ENCODE data around the gene MTFR1L.

The MTFR1L gene

DNA sequence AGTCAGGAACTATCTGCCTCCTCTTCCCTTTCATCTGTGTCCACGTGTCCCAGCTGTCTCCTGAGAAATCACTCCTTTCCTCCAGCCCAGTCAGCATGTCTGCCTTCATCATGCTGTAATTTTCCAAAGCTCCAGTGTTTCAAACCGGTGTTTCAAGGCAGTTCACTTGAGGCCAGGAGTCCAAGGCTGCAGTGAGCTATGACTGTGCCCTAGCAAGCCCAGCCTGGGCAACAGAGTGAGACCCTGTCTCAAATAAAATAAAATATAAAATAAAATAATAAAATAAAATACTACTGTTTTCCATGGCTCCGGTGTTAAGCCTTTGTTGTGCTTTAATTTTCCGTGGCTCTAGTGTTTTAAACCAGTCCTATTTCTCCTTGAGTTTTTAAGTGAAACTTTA, 27.6 kb upstream of the MTFR1L start:
- no peak for DNase-seq

DNA sequence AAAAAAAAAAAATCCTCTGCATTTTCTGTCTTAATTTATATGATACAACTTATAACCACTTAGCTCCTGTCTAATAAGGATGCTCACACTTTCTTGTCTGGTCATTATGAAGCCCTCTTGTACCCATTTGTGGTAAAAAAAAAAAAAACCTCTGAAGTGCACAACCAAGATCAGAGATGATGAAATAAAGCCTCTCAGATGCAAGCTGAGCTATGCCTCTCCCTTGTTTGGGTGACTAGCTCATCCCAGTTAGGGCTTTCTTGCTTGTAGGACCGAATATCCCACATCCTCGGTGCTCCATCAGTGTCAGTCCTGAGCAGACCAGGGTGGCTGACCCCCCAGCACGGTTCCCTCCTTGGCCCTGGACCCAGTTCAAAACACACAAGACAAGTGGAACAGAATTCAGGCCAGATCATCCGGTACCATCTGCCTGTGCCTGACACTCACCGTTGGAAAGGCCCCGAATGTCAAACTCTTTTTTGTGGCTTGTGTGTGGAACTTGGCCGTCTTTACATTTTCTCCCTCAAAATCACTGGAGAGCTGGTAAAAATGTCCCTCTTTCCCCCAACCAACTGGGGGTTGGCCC, 26.1 kb upstream of the MTFR1L start:
- no peak for DNase-seq

DNA sequence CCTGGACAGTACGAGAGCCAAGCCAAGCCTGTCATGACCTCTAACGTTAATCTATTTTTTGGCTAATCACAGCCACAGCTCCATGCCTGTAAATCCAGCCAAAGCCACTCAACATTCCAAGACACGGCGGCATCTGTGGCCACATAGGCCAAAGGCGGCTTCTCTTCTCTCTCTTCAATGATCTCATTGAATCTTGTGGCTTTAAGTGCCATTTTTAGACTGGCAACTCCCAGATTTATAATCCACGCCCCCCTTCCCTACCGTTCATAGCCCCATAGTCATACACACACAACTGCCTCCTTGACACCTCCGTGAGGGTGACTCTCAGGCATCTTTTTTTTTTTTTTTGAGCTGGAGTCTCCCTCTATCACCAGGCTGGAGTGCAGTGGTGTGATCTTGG, 25.4 kb upstream of the MTFR1L start:
- DNase-seq = no peak

DNA sequence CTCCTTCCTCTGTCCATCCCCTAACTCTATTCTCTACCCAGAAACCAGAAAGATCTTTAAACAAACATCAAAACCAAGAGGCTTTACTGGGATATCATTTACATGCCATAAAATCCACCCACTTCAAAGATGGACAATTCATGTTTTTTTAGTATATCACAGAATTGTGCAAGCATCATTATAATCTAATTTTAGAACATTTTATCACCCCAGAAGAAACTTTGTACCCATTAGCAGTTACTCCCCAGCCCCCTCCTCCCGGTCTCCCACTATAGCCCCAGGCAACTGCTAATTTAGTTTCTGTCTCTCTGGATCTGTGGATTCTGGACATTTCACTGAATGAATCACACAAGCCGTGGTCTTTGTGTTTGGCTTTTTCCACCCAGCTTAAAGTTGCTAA, 24.5 kb upstream of the MTFR1L start:
- no peak for DNase-seq

DNA sequence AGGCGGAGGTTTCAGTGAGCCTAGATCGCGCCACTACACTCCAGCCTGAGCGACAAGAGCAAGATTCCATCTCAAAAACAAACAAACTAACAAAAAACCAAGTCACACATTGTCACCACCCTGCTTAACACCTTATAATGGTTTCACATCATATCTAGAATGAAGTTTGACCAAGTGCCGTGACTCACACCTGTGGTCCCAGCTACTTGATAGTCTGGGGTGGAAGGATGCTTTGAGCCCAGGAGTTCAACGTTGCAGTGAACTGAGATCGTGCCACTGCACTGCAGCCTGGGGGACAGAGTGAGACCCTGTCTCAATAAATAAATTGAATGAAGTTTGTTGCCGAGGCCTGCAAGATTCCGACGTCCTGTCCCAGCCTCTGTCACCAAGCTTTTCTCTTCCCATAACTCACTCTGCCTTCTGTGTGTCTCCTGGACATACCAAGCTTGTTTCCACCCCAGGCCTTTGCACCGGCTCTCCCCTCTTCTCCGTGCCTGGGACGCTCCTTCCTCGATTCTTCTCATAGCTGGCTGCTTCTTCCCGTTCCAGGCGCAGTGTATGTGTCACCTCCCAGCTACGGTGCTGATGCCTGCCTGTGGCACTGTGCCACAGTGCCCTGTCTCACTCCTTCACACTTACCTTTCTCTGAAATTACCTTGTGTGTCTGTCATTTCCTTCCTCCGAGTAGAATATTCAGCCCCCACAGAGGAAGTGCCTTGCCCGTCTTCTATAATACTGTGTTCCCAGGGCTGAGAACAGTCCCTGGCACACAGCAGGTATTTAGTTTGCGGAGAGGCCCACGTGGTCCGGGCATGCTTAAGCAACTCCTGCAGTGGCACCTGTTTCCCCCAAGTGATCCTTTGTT, 23.6 kb upstream of the MTFR1L start:
- DNase-seq = peak; percentile 50 to 66

DNA sequence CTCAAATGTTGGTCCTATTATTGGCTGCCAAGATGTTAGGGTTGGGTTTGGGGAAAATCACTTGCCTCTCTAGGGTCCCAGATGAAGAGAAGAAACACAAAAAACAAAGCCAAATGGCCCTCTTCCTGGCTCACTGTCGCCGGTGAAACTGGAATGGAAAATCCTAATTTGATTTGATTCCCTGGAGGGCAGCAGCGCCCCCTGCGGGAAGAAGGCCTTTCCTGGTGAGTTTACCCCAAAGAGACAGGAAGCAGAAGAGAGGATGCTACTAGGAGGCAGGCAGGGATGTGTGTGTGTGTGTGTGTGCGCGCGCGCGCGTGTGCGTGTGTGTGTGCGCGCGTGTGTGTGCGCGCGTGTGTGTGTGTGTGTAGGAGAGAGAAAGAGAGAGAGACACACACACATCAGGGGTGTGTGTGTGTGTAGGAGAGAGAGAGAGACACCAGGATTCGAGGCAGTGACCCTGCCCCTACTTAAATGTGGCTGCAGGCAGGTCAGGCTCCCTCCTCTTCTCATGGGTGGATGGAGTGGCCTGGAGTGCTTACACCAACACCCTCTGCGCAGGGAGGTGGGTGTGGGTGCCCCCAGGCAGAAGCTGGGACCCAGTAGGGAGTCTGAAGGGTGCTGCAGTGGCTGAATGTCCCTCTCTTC, 22.8 kb upstream of the MTFR1L start:
- DNase-seq = peak; percentile 72 to 85

DNA sequence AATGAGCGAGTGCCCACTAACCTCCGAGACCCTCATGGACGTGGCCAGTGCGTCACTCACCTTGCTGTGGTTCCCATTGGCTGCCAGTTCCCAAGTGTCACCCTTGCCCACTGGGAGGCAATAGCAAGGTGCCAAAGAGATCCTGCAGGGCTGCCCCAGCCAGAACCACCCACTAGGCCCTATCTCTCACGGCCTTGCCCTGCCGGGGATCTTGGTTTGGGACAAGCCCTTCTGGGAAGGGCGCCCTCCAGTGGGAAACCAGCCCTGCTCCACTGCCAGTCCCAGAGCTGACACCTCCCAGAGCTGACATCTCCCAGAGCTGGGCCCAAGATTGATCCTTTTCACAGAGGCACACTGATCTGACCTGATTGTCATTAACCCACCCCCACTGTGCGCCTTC, 21.8 kb upstream of the MTFR1L start:
- DNase-seq = peak; percentile 18 to 33

DNA sequence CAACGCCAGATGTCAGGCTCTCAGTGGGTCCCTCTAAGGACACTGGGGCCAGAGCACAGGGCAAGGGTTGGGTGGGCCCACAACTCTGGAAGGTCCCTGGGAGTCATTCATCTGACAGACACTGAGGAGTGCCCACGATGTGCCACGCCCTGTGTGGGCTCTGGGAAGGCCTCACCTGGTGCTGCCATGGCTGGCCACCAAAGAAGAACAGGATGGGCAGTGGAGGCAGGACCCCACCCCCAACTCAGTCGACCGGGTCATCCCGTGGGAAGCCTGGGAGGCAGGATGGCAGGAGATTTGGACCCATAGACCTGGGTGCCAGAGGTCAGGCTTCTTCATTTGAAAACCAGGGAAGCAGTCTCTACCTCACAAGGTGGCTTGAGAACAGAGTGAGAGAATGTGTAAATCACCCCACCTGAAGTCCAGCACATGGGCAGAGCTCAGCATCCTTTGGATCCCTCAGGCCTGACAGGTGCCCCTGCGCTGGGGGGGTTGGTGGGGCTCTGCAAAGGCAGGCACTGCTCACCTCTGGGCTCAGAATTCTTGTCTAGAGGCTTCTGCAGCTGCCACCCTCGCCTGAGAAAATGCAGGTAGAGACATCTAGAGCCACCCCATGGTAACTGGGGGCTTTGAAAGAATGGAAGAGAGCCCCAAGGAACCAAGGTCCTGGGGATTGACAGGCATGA, 20.9 kb upstream of the MTFR1L start:
- DNase-seq = no peak

DNA sequence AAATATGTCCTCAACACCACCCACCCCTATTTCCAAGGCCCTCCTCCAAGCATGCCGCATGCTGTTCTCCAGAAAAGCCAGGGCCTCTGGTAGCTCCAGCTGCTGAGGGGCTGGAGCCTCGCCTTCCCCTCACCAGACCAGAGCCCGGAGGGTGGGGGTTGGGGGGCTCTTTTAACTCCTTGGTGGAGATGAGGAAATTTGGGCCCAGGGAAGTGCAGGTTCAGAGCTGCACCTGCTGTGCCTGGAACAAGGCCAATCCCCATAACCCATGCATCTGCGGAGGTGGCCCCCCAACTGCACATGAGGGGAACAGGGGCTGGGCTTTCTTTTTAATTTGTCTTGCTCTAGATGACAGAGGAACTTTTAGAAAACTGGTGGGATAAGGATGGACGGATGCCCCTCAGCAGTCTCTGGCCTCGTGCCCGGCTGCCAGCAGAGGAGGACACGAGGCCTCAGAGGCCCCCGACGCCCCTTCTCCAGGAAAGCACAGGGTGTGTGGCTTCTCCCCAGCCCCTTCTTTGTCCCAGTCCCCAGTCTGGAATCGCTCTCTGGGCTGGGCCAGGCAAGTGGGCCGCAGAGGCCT, 20.3 kb upstream of the MTFR1L start:
- no peak for DNase-seq

DNA sequence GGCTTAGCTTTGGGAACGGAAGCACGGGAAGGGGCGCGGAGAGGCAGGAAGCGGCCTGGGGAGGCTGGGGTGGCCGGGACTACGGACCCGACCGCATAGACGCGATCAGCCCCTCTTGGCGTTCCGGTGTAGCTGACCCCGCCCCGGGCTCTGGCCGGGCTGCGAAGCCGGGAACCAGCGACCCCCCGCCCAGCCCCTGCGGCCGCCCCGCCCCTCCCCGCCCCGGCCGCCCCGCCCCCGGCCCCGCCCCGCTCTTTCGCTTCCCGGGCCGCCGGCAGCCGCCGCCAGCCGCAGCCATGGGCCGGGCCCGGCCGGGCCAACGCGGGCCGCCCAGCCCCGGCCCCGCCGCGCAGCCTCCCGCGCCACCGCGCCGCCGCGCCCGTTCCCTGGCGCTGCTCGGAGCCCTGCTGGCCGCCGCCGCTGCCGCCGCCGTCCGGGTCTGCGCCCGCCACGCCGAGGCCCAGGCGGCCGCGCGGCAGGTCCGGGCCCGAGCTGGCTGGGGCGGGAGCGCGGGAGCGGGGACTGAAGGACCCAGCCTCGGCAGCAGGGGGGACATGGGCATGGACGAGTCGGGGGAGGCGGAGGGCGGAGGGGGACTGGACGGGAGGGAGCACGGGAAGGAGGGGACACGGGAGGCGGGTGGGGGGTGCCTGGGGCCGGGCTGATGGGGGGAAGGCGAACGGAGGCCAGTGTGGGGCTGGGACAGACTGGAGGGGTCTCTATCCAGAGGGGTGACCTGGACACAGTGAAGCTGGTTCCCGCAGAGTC, 19.6 kb upstream of the MTFR1L start, which contains the start of gene SELENON:
Gene SELENON, plus strand, starts transcription at position 259 of the 768 bp plus-strand sequence. Its CDS starts 38 bp downstream, at position 297.
- peak in 1 of 2 donors; percentile 54 for DNase-seq

DNA sequence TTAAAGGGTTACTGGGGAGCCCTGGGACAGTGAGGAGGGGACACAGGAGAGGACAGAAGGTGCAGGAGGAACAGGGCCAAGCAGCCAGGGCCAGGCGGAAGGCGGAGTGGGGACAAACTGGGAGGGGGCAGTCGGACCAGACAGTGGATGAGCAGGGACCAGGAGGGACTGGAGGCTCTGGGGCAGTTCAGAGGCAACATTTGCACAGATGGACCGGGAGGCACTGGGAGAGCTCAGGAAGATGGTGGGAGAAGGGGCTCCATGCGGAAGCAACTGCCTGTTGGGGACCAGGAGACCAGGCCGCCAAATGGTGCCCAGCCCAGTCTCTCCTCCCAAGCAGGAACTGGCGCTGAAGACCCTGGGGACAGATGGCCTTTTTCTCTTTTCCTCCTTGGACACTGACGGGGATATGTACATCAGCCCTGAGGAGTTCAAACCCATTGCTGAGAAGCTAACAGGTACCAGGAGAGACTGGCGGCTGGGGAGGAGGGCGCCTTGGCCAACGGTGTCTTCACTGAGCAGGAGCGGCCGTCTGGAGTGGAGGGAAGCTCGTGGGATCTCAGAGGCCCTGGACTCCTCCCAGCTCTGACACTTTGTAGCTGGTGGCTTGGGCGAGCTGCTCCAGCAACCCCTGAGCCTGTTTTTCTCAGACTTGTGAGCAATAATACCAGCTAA, 18.9 kb upstream of the MTFR1L start:
- DNase-seq = no peak

DNA sequence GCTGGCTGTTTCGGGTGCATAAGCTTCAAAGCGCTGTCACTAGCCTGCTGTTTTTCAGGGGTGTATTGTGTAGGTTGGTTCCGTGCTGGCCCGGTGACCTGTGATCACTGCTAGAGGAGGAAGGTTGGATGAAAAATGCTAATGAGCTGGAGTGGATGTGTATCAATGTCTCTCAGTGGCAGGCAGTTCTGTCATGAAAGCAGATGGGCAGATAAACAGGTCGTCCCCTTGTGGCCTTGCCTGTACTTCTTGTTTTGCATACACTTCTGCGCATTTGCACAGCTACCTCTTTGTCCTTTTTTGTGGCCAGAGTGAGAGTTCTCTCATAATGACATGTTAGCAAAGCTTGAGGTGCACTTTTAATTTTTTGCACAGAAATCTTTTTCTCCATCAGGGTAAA, 16.8 kb upstream of the MTFR1L start:
- DNase-seq = no peak

DNA sequence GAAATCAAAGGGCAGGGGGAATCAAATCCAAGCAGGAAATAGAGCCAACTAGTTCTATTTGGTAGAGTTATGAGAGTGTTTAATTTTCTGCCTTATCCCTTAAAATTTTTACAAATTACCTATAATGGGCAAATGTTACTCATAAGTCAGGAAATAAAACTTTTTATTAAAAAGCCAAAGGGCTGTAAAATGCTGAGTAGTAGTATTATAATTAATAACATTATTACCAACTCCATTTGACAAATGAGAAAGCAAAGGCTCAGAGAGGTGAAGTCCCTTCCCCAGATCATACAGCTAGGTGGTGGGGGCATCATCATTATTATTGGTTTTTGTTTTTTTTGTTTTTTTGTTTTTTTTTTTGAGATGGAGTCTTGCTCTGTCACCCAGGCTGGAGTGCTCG, 16.4 kb upstream of the MTFR1L start:
- DNase-seq = no peak

DNA sequence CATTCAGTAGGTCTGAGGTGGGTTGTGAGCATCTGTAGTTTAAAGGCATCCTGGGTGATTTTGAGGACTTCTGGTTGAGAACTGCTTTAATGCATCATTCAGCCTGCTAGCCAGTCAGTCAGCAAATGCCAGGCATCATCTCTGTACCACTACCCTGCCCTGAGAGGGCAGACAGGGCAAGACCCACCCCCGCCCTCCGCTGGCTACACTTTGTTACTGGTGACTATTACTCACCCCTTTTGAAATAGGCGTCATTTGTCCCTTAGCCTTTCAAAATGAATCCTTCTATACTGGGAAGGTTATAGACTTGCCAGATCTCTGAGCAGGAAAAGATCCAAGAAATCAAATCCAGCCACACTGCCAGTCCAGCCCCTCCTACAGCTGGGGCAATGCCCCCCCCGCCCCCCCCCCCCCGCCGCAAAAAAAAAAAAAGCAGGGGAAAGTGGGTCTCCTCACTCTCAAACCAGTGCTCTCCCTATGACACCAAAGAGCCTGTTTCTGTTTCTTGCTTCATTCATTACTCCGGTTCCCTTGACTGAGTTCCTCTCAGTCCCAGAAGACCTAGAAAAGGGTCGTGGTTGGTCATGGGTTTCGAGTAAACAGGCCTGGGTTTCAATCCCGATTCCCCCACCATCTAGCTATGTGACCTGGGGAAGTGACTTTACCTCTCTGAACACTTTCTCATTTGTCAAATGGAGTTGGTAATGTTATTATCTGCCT, 15.3 kb upstream of the MTFR1L start:
- no peak for DNase-seq

DNA sequence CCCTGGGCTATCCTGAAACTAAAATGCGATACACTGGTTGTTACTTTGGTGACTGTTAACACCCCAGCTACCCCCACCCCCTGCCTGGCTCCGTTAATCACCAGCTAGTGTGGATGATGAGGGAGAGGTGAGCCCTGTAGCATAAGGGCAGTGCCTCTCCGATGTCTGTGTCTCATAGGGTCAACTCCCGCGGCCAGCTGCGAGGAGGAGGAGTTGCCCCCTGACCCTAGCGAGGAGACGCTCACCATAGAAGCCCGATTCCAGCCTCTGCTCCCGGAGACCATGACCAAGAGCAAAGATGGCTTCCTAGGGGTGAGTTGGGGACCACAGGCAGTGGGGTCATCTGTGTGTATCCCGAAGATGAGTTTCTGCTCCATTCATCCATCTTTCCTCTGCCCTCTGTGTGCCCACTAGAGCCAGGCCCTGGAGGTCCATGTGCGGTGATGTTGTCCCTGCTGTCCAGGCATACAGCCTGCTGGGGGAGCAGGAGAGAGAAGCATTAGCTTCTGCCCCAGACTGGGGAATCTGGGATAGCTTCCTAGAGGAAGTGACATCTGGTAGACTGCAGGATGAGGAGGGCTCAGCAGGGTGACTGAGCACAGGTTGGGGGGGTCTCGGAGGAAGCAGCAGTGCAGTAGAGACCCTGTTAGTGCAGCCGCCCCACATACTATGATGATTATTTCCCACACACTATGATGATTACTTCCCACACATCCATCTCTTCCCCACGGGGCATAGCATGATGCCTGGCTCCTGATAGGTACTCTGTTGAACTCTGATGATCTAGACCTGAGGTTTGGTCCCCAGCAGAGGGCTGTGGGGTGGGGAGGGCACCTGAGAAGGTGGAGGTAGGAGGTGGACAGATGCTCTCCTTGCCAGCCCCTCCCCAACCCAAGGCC, 14.5 kb upstream of the MTFR1L start:
- no peak for DNase-seq

DNA sequence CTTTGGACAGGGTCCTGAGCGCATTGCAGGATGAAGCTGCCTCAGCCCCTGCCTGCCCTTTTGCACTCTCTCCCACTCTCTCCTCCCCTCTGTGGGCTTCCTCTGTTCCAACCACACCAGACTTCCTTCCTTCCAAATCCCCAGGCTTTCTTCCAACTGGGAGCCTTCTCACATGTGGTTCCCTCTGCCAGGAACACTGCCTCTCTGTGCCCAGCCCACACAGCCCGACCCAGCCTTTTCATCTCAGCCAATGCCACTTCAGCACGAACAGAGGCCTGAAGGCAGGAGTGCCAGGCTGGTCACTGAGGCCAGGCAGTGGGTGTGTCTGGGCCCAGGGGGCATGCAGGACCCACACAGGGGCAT, 13.9 kb upstream of the MTFR1L start:
- no peak for DNase-seq

DNA sequence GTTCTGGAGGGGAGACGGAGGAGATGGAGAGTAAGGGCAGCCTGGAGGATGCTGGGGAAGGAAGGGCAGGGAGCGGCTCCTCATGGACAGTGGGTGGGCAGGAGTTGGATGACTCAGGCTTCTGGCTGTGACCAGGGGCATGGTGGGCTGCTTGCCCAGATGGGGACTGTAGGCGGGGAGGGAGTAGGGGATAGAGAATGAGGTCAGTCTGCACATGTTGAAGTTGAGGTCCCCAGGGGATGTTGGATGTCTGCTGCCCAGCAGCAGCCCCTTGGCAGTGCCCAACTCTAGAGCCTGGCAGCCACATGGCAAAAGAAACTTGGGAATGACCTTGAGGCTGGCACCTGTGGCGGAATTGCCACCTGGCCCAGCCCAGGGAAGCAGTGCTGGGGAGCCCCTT, 13.3 kb upstream of the MTFR1L start:
- DNase-seq = no peak

DNA sequence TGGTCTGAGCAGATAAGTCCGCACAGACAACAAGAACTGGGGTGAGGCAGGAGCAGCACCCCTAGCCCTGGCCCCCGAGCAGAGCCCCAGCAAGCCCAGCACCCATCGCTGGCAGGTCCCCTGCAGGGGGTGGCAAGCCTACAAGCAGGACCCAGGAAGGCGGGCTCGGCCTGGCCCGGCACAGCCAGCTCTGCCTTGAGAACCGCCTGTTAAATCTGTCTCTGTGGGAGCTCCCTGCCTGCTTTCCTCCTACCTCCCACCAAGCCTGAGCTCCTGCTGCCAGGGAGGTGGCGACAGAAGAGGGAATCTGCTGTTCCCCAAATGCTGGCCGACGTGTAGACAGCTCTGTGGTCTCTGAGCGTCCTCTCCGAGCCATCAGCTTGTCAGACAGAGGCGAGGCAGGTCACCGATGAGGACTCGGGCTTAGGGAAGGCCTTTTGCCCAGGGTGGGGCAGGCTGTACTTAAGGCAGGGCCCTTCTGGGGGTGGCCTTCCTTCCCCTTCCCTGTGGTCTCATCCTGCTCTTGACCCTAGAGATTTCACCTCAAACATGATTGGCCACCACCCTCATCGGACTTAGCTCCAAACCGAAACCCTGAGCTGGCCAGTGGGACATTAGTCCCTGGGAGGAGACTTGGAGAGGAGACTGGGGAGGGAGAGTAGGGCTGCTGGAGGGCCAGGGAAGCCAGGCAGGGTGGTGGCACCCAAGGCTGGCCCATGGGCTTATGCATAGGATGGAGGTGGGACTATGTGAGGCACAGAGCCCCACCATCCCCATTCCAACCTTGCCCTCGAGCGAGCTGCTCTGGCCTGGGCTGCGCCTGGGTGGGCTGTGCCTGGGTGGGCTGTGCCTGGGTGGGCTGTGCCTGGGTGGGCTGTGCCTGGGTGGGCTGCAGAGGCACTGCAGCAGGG, 12.0 kb upstream of the MTFR1L start:
- DNase-seq = no peak
